Endothelial cell of hepatic sinusoid (primary cell): ENCODE measurements around the gene MUC21.

ENCODE experiments used
- in situ Hi-C: cut with HindIII; loops from 2 replicates; pipeline ENCODE4 v1.10.0; 2017; ENCODE audit warnings: low sequenced_read_pairs

MUC21 gene

GRCh38 chr6:30983439-30983838, at the start of gene MUC21:
Gene MUC21 (plus strand): TSS chr6:30983718. CDS start chr6:30983959, 241 bp downstream.
- in situ Hi-C loops: no loop called here

GRCh38 chr6:30935018-30935417, 48.5 kb upstream of the MUC21 start:
- in situ Hi-C loops: loop anchor here (5.0 kb wide), 1 partner anchor 77 kb away; the partner anchor contains the start of gene MUC22

- in situ Hi-C loops: loop anchor here (5.0 kb wide), 1 partner anchor 75 kb away; the partner anchor contains the start of gene MUC22
Measured at GRCh38 chr6:30937265-30937664, 46.3 kb upstream of the MUC21 start.

- in situ Hi-C loops: loop anchor here (5.0 kb wide), 1 partner anchor 74 kb away; the partner anchor contains the start of gene MUC22
Measured at GRCh38 chr6:30938730-30939129, 44.8 kb upstream of the MUC21 start.

- in situ Hi-C loops: loop anchor here (5.0 kb wide), 1 partner anchor 73 kb away; the partner anchor contains the start of gene MUC22
Measured at GRCh38 chr6:30939473-30939872, 44.0 kb upstream of the MUC21 start.

GRCh38 chr6:30940361-30940986, 43.0 kb upstream of the MUC21 start, which contains the start of gene MUCL3:
Gene MUCL3 (plus strand): TSS chr6:30940973. CDS start chr6:30941000, 27 bp downstream.
- in situ Hi-C loops: no loop called here

- in situ Hi-C loops: no loop called here
Measured at GRCh38 chr6:30942338-30943060, 41.0 kb upstream of the MUC21 start.

- in situ Hi-C loops: no loop called here
Measured at GRCh38 chr6:30944051-30944450, 39.5 kb upstream of the MUC21 start.

- in situ Hi-C loops: loop anchor here (5.0 kb wide), 1 partner anchor 127 kb away; no protein-coding TSS in a partner anchor
Measured at GRCh38 chr6:30945281-30945680, 38.2 kb upstream of the MUC21 start.

- in situ Hi-C loops: loop anchor here (5.0 kb wide), 1 partner anchor 125 kb away; no protein-coding TSS in a partner anchor
Measured at GRCh38 chr6:30947231-30947630, 36.3 kb upstream of the MUC21 start.

- in situ Hi-C loops: loop anchor here (5.0 kb wide), 1 partner anchor 123 kb away; no protein-coding TSS in a partner anchor
Measured at GRCh38 chr6:30948811-30949210, 34.7 kb upstream of the MUC21 start.

- in situ Hi-C loops: no loop called here
Measured at GRCh38 chr6:30951907-30952469, 31.5 kb upstream of the MUC21 start.

GRCh38 chr6:30954631-30955366, 28.7 kb upstream of the MUC21 start:
- in situ Hi-C loops: loop anchor here (5.0 kb wide), 1 partner anchor 37 kb away; no protein-coding TSS in a partner anchor

- in situ Hi-C loops: loop anchor here (5.0 kb wide), 1 partner anchor 38 kb away; no protein-coding TSS in a partner anchor
Measured at GRCh38 chr6:30955367-30956042, 28.0 kb upstream of the MUC21 start.

GRCh38 chr6:30957716-30958115, 25.8 kb upstream of the MUC21 start:
- in situ Hi-C loops: loop anchor here (5.0 kb wide), 1 partner anchor 40 kb away; no protein-coding TSS in a partner anchor

GRCh38 chr6:30960907-30961673, 22.4 kb upstream of the MUC21 start:
- in situ Hi-C loops: no loop called here

- in situ Hi-C loops: no loop called here
Measured at GRCh38 chr6:30962716-30963115, 20.8 kb upstream of the MUC21 start.

- in situ Hi-C loops: no loop called here
Measured at GRCh38 chr6:30963641-30964040, 19.9 kb upstream of the MUC21 start.

GRCh38 chr6:30964075-30964474, 19.4 kb upstream of the MUC21 start:
- in situ Hi-C loops: no loop called here
